Left ventricle myocardium inferior (tissue), 1 donor: ENCODE measurements around the gene HDAC8. TPM values are rescaled to one million over a fixed set of nuclear protein-coding genes. Genes with fewer than 3 reads are reported as not detected.

Experiments used
- DNase-seq: peaks from one replicate; pipeline ENCODE4 v3.0.0-alpha.2; 2020
- H3K27ac ChIP-seq: fragments of 200-600 bp; replicated peaks from 2 replicates; pipeline ENCODE4 v1.8.0; 2021
- H3K27me3 ChIP-seq: fragments of 200-600 bp; 2 replicates; pipeline ENCODE4 v1.8.0; 2021; ENCODE audit warnings: low read depth
- H3K36me3 ChIP-seq: fragments of 200-600 bp; 2 replicates; pipeline ENCODE4 v1.8.0; 2021
- H3K4me1 ChIP-seq: fragments of 200-600 bp; 2 replicates; pipeline ENCODE4 v1.8.0; 2021
- H3K4me3 ChIP-seq: fragments of 200-600 bp; 2 replicates; pipeline ENCODE4 v1.8.0; 2021; ENCODE audit warnings: mild to moderate bottlenecking, moderate library complexity
- H3K9me3 ChIP-seq: fragments of 200-600 bp; replicated peaks from 2 replicates; pipeline ENCODE4 v1.8.0; 2021
- CTCF ChIP-seq: fragments of 200-600 bp; IDR thresholded peaks from 2 replicates; pipeline ENCODE4 v1.8.0; 2021; ENCODE audit warnings: antibody characterized with exemption, mild to moderate bottlenecking, borderline replicate concordance
- intact Hi-C: fragments of 100-400 bp; cut with micrococcal nuclease; formaldehyde crosslinking; loops from one replicate; pipeline ENCODE4 v1.11.0; 2022
- total RNA-seq: library from RNA; stranded (reverse); fragmentation: NEBNext Ultra II Directional; extraction: Animal tissue kit (Norgen Biotek cat#: 25700); gene quantifications from one replicate; pipeline ENCODE4 v1.2.1, GENCODE V29; 2021
- donor health status: DM: no; HTN: yes; CAD: no; lungs with severe emphysema.

HDAC8 gene
- total RNA-seq, 1 donor from 2014 or later = 19.3 TPM

- Histone ChIP-seq H3K9me3 (no peaks in the 10 kb centered on the region), H3K4me1 (no peaks in the 10 kb centered on the region), H3K36me3 (no peaks in the 10 kb centered on the region), H3K4me3 (no peak overlapping the region), H3K27me3 (no peaks in the 10 kb centered on the region), H3K27ac (no peak overlapping the region)
- DNase-seq = no peak
- TF ChIP-seq CTCF = no peak
- intact Hi-C loops = no loop called here
Observed at GRCh38 chrX:72475952-72476668, 96.5 kb downstream of the HDAC8 start.

- no peak for DNase-seq
- no peaks in the 10 kb centered on the region for H3K4me1 ChIP-seq
- no peak overlapping the region for H3K4me3 ChIP-seq
- TF ChIP-seq CTCF = no peak
- no peaks in the 10 kb centered on the region for H3K27me3 ChIP-seq
- H3K9me3 ChIP-seq = no peaks in the 10 kb centered on the region
- no peak overlapping the region for H3K27ac ChIP-seq
- intact Hi-C loops = no loop called here
- no peaks in the 10 kb centered on the region for H3K36me3 ChIP-seq
Observed at GRCh38 chrX:72475338-72475737, 97.3 kb downstream of the HDAC8 start.

- no peak for TF ChIP-seq CTCF
- H3K36me3 ChIP-seq = no peaks in the 10 kb centered on the region
- intact Hi-C loops = no loop called here
- no peaks in the 10 kb centered on the region for H3K27me3 ChIP-seq
- no peak overlapping the region for H3K27ac ChIP-seq
- H3K4me3 ChIP-seq = no peak overlapping the region
- no peaks in the 10 kb centered on the region for H3K9me3 ChIP-seq
- DNase-seq = no peak
- no peaks in the 10 kb centered on the region for H3K4me1 ChIP-seq
Observed at GRCh38 chrX:72470532-72471223, 102.0 kb downstream of the HDAC8 start.

GRCh38 chrX:72470117-72470516, 102.5 kb downstream of the HDAC8 start:
- Histone ChIP-seq H3K4me3 (no peak overlapping the region), H3K9me3 (no peaks in the 10 kb centered on the region), H3K4me1 (no peaks in the 10 kb centered on the region), H3K27me3 (no peaks in the 10 kb centered on the region), H3K36me3 (no peaks in the 10 kb centered on the region), H3K27ac (no peak overlapping the region)
- no peak for TF ChIP-seq CTCF
- no peak for DNase-seq
- intact Hi-C loops = no loop called here

GRCh38 chrX:72468607-72469006, 104.0 kb downstream of the HDAC8 start:
- H3K27ac ChIP-seq = no peak overlapping the region
- H3K4me3 ChIP-seq = no peak overlapping the region
- H3K27me3 ChIP-seq = no peaks in the 10 kb centered on the region
- no peaks in the 10 kb centered on the region for H3K4me1 ChIP-seq
- DNase-seq = no peak
- TF ChIP-seq CTCF = no peak
- no peaks in the 10 kb centered on the region for H3K36me3 ChIP-seq
- no peaks in the 10 kb centered on the region for H3K9me3 ChIP-seq
- intact Hi-C loops = no loop called here
